ENCODE data around the gene SYDE2.

The SYDE2 gene

GRCh38 chr1:85121744-85122143 lies 79.1 kb downstream of the SYDE2 start:
- DNase-seq: no peak
- Histone ChIP-seq H3K4me3 (ENCODE audit: low read depth, low read length) (no peak overlapping the region), H3K27ac (no peak overlapping the region), H3K27me3 (replicated peaks) (no peaks in the 10 kb centered on the region), H3K36me3 (replicated peaks) (no peaks in the 10 kb centered on the region)
- in situ Hi-C loops (cut with HindIII; ENCODE audit: low pct_ligation_motif_present, low sequenced_read_pairs): no loop called here
- TF ChIP-seq CTCF (IDR thresholded peaks at IDR 0.05; ENCODE audit: low read depth, low read length, missing control alignments): no peak

DNA sequence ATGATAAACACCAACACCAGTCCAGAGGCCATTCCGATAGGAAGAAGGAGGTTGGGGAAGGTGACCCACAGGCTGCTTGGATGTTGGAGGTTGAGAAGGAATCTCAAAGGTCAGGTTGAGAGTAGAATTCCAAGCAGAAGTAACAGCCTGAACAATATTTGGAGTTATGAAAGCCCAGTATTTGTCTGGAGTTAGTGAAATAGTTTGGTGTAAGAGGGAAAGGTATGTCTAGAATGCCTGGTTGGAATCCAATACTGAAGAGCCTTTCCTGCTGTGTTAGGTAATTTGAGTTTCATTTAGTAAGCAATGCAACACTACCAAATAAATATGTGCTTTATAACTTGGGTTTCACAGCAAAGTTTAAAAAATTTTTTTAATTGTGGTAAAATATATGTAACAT lies 82.1 kb downstream of the SYDE2 start:
- TF ChIP-seq CTCF (IDR thresholded peaks at IDR 0.05; ENCODE audit: low read depth, low read length, missing control alignments): no peak
- in situ Hi-C loops (cut with HindIII; ENCODE audit: low pct_ligation_motif_present, low sequenced_read_pairs): no loop called here
- Histone ChIP-seq H3K36me3 (replicated peaks) (no peaks in the 10 kb centered on the region), H3K27ac (no peak overlapping the region), H3K4me3 (ENCODE audit: low read depth, low read length) (no peak overlapping the region), H3K27me3 (replicated peaks) (no peaks in the 10 kb centered on the region)
- DNase-seq: no peak

- in situ Hi-C loops (cut with HindIII; ENCODE audit: low pct_ligation_motif_present, low sequenced_read_pairs): no loop called here
- H3K4me3 ChIP-seq (ENCODE audit: low read depth, low read length): no peak overlapping the region
- H3K27me3 ChIP-seq (replicated peaks): no peaks in the 10 kb centered on the region
- H3K36me3 ChIP-seq (replicated peaks): no peaks in the 10 kb centered on the region
- H3K27ac ChIP-seq: no peak overlapping the region
- no peak for TF ChIP-seq CTCF (IDR thresholded peaks at IDR 0.05; ENCODE audit: low read depth, low read length, missing control alignments)
- no peak for DNase-seq
Observed at GRCh38 chr1:85116856-85117255, 84.0 kb downstream of the SYDE2 start.

- no peaks in the 10 kb centered on the region for H3K36me3 ChIP-seq (replicated peaks)
- TF ChIP-seq CTCF (IDR thresholded peaks at IDR 0.05; ENCODE audit: low read depth, low read length, missing control alignments): no peak
- in situ Hi-C loops (cut with HindIII; ENCODE audit: low pct_ligation_motif_present, low sequenced_read_pairs): no loop called here
- H3K27me3 ChIP-seq (replicated peaks): no peaks in the 10 kb centered on the region
- DNase-seq: no peak
- H3K4me3 ChIP-seq (ENCODE audit: low read depth, low read length): no peak overlapping the region
- no peak overlapping the region for H3K27ac ChIP-seq
Observed at GRCh38 chr1:85115933-85116332, 84.9 kb downstream of the SYDE2 start.

DNA sequence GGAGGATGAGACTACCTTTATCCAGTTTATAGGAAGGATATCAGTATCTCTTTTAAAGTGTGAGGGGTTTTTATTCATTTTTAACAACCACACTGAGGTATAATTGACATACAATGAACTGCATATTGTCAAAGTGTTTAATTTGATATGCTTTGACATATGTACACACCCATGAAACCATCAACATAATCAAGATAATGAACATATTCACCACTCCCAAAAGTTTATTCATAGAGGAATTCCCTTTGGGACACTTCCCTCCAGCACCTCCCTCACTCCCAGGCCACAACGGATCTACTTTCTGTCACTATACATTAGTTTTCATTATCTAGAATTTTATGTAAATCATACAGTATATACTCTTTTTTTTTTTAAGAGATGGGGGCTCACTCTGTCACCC lies 89.1 kb downstream of the SYDE2 start:
- no peak overlapping the region for H3K27ac ChIP-seq
- no peak for TF ChIP-seq CTCF (IDR thresholded peaks at IDR 0.05; ENCODE audit: low read depth, low read length, missing control alignments)

GRCh38 chr1:85109475-85109874 lies 91.3 kb downstream of the SYDE2 start:
- in situ Hi-C loops (cut with HindIII; ENCODE audit: low pct_ligation_motif_present, low sequenced_read_pairs): no loop called here
- no peak overlapping the region for H3K4me3 ChIP-seq (ENCODE audit: low read depth, low read length)
- no peaks in the 10 kb centered on the region for H3K36me3 ChIP-seq (replicated peaks)
- TF ChIP-seq CTCF (IDR thresholded peaks at IDR 0.05; ENCODE audit: low read depth, low read length, missing control alignments): peak; percentile 96
- H3K27ac ChIP-seq: no peak overlapping the region
- peak; percentile 45 for DNase-seq
- H3K27me3 ChIP-seq (replicated peaks): no peaks in the 10 kb centered on the region

More for the DNA sequence above, 89.1 kb downstream of the SYDE2 start:
- H3K4me3 ChIP-seq (ENCODE audit: low read depth, low read length): no peak overlapping the region
- no peaks in the 10 kb centered on the region for H3K27me3 ChIP-seq (replicated peaks)
- in situ Hi-C loops (cut with HindIII; ENCODE audit: low pct_ligation_motif_present, low sequenced_read_pairs): no loop called here
- DNase-seq: no peak
- no peaks in the 10 kb centered on the region for H3K36me3 ChIP-seq (replicated peaks)
